ENCODE data around the gene COBL.
A peak's percentile ranks its signal among the peaks of the same experiment; 100 is the strongest.

COBL gene

DNA sequence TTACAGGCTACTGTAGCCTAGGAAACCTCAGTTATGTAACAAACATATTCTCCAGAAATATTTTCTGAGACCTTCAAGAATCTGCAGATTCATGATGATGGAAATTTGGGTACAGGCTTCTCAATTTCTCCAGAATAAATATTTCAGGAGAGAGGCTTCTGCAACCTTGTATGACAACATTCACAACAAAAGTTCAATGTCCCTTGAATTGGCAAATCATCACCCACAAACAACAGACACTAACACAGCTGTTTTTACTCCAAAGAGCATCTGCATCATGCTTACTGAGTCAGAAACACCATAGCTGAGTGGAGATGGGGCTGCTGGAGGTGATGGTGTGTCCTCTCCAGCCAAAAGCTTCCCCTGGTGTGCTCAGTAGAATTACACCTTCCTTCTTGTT lies 9.3 kb upstream of the COBL start:
- no peak for DNase-seq

DNA sequence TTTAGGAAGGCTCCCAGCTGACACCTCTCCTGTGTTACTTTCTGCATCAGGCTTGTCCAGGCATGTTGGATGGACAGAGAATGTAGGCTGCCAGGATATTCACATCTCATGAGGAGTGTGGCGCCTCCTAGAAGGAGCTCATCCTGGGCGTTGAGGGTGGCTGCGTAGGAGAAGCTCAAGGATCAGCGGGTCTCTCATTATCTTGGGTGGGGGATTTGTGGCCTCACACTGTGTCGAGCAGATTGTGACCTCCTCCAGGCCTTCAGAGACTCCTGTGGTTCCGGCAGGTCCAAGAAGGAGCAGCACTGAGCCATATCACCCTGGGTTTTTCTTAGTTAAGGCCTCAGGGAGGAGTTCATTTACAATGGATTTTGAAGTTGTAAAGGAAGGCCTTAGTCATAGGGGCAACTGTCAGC lies 8.7 kb upstream of the COBL start:
- DNase-seq = no peak

DNA sequence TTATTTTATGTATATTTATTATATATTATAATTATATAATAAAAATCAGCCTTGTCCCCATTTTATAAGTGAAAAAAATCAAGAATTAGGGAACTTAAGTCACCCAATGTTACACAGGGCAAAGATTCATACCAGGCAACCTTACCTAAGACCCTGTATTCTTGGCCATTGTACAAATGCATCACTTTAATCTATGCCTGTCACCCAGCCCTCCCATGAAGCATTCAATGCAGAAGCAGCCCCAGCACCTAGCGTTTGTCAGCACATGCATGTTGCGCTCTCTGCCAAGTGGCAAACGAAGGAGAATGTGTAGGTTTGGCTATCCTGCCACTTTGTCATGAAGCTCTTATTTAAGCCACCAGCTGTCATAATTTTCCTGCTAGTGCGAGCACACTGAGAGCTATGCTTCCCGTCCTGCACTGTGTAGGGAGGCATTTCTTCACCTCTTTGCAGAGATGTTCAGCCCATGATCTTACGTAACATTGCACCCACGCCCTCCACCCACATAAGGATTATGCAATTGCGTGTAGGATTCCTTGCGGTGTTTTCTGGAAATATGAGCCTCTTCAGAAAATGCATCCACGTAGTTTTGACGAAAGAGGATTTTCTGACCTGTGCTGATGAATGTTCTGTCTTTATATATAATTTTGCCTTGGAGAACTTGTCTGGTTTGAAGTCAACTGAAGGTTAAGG lies 7.7 kb upstream of the COBL start:
- DNase-seq = no peak

DNA sequence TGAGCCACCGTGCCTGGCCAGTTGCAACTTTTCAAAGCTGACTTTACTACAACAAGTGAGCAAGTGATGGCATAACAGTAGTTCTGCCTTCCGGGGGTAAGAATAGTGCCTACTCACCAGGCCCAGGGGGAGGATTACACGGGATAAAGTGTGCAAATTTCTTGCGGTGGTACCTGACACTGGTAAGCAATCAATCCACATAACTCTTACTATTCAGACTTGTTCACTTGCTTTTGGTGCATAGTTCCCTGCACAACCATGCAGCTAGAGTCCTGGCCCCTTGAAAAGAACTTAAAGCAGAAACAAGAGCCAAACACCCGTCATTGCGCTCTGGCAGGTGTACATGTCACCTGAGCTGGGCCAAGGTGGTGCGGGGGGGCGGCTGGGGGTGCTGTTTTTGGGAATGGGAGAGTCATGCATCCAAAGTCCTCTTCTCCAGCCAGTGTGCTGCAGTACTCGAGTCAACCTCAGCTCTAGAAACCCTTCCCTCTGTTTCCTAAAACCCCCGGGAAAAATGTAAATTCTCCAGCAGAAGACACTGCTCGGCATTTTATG lies 5.4 kb upstream of the COBL start:
- no peak for DNase-seq

DNA sequence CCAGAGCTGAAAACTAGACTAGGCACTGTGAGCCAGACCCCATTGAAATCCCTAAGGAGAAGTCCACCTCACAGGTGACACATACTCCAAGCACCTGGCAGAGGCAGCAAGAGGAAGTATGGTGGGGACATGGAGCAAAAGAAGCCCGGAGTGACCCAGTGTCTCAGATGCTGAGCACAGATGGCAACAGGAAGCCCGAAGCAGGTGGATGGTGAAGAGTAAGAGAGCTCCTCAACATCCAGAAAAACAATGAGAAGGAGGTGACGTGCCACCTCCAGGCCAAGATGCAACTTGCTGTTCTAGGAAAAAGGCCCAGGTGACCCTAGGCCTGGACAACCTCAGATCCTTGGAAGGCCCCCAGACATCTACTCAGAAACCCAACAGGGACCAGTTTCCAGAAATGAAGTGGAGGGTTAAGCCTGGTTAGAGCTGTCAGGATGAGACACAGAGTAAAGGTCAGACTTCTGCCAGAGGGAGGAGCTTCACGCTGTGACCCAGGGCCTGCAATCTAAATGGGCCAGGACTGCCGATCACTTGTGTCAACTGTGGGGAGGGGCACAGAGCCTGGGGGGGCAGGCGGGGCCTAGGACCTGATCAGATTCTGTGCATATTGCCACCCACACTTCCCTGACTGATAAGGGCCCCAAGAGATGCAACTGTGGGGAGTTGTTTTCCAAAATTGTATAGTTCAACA lies 2.4 kb upstream of the COBL start:
- no peak for DNase-seq

DNA sequence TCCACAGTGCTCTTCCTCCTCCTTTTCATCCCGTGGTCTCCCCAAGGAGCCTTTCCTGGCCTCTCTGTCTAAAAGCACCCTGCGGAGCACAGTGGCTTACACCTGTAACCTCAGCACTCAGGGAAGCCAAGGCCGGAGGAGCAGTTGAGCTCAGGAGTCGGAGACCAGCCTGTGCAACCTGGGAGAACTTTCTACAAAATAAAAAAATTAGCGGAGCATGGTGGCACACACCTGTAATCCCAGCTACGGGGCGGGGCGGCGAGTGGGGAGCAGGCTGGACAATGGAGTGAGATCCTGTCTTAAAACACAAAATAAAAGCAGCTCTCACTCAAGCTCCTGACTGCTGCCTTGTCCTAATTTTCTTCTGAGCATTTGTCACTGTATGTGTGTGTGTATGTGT lies 1.4 kb upstream of the COBL start:
- no peak for DNase-seq

DNA sequence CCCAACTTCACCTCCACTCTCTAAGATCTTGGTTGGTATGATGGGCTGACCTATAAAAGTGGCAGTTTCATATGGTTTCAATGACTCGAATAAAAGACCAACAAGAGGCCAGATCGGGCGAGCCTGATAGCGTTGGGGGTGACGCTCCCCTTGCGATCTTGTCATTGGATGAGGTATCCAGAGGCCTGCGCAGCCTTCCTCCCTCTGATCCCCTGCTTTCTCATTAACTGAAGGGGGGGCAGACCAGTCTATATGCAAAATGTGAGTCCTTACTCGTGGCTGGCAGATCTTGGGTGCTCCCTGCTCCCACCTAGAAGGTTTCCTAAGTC lies 937 bp upstream of the COBL start:
- no peak for DNase-seq

DNA sequence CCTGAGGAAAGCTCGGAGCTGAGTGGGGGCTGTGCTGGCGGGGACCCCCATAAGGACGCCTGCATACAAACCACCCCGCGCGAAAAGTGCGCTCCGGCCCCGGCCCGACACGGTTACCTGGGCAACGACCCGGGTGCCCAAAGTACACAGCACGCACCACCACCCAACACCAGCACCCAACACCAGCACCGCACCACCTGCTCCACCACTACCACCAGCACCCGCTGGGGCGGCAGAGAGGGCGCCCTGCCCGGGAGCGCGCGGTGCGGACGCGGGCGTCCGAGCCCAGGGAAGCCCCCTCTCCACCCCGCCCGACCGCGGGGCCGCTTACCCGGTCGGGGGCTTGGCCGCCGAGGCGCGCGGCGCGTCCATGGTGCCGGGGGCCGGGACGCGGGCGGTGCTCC lies 345 bp downstream of the COBL start:
- DNase-seq = no peak

DNA sequence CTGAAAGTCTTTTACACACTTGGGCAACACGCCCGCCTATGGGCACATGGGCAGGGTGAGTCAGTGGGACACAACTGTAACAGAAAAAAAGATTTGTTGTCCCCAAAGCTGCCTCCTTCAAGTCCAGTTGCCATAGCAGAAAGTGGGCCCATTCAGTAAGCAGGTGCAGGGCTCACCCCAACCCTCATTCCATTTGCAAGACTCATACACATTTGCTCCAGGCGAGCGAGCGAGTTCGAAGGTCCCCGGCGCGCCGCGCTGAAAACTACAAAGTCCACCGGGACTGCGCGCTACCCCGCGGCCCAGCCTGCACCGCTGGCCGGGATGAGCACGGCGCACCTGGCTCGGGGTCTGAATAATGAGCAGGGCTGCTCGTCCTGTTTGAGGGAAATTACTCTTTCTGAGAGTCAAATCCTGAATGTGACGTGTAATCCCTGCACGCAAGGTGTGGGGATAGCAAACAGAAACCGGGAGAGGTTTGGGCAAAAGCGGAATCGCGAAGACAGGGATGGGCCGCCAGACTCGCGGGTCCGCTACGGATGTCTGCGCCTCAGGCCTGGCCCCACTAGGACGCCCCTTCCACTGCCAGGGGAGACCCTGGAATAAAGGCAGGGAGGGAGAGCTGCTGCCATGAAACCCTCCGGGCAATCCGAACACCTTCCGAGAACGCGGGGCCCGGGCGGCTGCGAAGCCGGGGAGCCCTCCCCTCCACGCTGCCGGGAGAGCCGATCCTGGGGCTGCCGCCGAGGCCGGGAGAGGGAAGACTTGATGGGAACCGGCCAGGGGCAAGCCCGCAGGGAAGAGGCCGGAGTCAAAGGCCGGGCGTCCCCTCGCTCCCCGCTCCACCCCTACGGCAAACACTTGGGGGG lies 982 bp downstream of the COBL start:
- DNase-seq = no peak

DNA sequence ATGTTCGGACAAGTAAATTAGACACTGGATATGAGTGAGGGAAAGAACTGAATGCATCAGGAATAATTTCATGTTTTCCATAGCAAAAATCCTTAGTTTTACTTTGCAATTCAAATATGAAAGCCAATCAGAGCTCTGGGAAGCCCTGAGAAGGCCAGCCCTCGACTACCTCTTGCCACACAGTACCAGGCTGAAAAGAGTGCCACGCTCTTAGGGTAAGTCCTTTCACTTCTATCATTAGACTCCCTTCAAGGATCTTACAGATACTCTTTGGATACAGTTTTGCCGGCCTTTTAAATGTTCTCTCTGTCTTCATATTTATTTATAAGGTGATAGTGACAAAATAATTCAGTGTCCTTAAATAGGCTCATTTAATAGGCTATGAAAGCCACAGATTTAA lies 1.9 kb downstream of the COBL start:
- no peak for DNase-seq

DNA sequence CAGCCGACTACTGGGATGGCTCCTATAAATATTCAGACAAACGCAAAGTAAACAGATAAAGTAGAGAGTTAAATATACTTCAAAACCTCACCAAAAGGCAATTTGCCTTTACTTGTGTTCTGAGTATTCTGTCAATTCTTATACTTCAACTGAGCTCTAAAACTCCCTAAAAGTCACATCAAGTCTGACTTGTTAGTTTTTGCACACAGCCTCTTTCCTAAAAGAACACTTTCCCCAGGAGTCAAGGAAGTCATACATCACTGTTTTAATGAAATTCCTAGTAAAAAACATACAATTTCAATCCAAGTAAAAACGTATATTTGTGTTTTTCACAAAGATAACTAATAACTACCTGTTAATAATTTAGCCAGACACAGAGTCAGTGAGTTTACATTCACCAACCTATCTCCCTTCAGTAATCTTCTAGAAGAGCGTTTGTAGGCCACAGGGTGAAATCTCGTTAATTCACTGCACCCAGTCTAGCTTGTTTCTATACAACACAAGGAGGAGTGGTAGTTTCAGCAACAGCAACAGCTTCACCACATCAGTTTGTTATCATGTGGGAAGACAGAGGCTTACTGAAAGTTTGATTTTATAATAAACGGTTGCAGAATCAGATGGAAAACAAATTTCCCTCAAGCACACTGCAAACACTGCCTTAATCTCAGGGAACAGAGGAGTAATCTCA lies 2.7 kb downstream of the COBL start:
- DNase-seq = no peak

DNA sequence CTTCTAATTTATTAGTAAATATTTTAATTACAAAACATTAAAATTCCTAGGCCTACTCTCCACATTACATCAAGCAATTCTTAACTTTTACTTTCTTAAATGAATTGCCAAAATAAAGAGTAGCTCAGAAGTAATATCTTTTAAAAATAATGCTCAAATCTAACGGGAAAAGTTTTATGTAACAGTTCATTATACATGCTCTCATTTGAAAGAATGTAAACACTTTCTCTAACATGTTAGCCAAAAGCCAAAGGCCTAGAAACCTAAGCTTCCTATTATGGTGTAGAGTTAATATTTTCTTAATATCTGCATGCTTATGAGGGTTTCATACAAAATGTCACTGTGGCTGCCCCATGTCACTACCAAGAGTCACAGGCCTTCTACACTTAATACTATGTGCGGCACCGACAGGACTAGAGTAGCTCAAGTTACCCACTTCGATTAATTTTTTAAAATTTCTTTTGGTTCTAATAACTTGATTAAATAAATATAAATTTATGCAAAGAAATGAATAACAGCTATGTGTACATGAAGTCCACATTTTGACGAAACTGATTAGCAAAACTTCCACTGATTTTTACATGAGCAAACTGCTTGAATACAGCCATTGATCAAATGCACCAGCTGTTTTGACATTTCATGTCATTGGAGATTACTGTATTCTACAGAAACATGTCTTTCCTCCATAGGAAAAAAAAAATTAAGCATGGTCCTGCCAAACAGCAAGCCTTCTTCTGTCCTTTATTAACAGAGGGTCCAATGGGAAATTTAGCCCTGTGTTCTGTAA lies 3.5 kb downstream of the COBL start:
- DNase-seq = no peak

DNA sequence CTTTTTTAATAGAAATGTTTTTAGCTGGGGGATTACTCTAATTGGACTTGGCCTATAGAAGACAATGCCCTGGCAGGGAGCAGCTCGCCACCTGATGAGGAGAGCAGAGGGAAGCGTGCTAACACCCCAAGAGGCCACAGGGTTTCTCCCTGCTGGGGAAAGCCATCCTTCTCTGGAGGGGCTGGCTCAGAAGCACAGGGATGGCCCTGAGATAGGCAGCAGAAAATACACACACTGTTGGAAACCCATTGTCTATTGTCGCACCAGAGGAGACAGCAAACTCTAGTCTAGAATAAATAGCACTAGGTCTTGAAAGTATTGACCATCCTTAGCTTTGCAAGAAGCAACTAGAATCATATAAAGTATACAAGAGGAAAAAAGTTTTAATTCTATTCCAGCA lies 5.4 kb downstream of the COBL start:
- no peak for DNase-seq

DNA sequence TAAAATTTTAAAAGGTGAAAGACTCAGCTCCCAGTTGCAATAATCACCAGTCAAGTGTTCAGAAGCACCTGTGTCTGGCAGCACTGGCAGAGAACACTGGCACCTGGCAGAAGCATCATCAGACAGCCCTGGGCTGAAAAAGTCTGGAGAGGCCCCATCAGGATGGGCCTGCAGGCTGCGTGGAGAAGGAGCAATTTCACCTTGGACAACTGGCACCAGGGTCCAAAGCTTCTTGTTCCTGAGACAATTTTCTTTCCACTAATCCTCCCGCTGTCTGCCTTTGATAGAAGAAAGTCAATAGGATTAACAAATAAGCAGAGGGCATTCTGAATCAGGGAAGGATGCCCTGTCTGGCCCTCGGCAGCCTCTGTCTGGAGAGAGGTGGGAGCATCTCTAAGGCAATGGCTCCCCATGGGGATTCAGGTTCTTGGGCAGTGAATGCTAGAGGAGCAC lies 6.5 kb downstream of the COBL start:
- peak; percentile 47 for DNase-seq

DNA sequence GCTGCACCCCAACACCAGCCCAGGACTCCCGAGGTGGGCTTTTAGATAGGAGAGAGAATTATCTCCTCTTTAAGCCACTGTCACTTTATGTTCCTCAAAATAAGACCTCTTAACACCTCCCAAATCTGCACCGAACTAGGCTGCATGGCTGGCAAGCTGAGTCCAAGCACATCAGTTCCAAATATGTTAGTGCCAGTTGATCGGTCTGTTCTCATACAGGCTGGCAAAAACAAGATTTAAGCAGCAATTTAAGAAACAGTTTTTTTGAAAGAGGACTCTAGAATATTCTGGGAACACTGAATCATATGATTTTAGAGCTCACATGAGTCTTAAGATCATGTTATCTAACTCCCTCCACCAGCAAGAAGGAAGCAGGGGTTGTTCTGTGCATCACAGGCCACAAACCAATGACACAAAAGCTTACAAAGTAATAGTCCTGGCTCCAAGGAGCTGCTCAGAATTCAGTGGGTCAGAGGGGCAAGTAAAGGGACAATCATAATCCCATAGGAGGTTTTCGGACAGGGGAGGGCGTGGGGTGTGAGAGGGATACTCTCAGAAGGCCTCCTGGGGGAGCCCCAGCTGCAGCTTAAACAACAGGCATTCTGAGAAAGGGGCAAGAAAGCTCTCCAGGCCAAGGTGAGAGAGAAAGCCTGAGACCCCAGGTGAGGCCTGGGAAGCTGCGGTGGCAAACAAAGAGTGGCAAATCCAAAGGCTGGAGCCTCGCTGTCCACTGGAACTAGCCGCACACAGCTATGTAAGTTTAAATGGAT lies 7.1 kb downstream of the COBL start:
- no peak for DNase-seq

DNA sequence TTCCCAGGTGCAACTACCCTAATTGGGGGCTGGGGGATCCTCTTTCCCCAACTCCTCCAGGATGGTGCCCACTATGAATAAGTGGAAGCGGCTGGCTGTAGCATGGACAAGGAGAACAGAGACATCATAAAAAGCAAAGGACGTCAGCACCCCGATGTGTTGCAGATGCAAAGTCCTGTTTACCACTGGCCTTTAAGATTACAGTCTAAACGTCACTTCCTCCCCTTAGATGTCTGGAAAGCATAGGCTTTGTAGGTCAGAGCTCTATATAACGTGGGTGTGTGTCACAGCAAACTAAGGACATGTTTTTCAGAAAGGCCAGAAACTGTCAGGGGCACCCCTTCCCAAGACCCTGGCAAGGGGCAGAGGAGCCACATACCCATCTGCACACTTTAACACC lies 7.9 kb downstream of the COBL start:
- no peak for DNase-seq

DNA sequence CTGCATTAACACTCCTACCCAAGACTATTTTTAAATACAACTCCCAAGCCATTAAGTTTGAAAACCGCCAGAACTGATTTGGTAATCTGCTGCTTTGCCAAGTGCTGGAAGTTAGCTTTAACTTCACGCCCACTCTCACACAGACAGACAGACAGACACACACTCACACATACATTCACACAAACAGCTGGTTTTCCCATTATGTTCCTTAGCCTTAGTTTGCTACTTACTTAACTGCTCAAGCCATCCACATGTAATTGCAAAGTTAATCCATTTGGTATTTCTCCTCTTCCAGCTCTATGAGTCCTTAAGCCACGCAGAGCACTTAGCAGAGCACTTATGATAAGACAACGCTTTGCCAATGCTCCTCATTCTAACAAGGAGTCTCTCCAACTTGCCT lies 8.3 kb downstream of the COBL start:
- peak; percentile 88 for DNase-seq

DNA sequence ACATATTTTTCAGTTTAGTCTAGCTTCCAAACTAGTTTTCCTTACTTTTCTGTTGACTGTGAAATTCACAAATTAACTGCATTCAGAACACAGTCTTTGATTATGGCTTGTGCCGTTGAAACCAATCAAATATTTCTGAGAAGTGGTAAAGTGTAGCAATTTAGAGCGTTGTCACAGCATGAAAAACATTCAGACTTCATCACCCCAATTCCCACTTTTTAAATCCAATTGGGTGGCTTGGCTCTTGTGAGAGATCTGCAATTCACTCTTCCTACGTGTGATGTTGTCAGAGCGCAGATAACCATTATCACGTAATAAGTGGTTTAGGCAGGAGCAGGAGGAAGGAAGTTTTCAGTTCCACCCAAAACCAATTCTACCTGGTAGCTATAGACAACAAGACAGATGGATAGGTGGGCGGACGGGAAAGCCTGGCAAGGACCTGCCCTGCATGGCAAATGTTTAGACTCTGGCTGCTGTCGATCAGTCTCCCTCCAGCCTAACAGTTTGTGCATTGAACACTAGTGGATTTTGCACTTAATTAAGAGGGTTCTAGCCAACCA lies 8.9 kb downstream of the COBL start:
- no peak for DNase-seq

DNA sequence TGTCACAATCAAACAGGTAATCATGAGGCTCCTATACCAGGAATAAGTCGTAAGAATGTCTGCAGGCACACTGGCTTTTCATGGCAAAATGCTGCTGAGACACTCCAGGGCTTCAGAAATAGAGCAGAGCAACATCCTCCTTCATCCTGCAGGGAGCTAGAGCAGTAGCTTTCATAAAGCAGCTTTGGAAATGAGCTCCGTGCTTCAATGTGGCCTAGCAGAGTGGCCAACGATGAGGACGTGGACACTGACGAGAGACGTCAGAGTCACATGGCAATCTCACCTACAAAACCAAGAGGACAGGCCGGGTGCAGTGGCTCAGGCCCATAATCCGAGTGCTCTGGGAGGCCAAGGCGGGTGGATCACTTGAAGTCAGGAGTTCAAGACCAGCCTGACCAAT lies 9.8 kb downstream of the COBL start:
- no peak for DNase-seq

DNA sequence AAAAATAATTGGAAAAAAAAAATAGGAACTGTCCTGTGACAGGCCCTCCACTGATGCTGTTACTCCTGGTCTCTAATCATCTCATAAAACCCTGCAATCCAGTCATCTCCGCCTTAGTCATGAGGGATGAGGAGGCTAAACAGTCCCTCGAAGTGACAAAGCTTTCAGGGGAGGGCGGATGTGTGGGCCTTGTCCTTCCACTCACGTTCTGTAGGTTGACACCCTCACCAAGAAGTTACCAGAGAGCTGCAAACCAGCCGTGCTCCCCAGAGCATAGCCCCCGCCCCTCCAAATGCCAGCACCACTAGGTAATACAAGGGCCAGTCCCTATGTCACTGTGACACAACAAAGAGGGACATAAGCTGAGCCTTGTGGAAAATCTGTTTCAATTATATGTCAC lies 11.9 kb downstream of the COBL start:
- no peak for DNase-seq

DNA sequence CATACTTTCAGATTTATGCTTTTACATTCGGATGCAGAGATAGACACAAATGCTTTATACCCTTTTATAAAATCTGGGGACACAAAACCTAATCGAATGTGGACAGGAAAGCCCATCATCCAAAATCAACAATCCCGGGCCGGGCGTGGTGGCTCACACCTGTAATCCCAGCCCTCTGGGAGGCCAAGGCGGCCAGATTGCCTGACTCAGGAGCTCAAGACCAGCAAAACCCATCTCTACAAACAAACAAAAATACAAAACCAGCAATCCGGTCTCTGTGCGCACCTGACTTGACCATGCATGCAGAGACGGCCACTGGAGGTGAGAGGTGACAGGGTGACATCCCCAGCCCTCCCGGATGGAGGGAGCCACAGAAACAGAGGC lies 13.5 kb downstream of the COBL start:
- DNase-seq = no peak

Data from NCI-H524 treated with DMSO at 0.1 percent for 48 hours (cell line).